Glutamatergic neuron (in vitro differentiated cells): ENCODE measurements around the gene CECR2. TPM values are rescaled to one million over a fixed set of nuclear protein-coding genes. Genes with fewer than 3 reads are reported as not detected.
A peak's percentile ranks its signal among the peaks of the same experiment; 100 is the strongest.

ENCODE experiments used
- DNase-seq: peaks from one replicate; pipeline ENCODE4 v3.0.0; 2022
- H3K27ac Mint-ChIP-seq: one replicate; pipeline ENCODE4 v1.8.0; 2020; ENCODE audit warnings: mild to moderate bottlenecking, mixed read lengths, inconsistent platforms; ENCODE audit not compliant: unreplicated experiment
- H3K27me3 Mint-ChIP-seq: one replicate; pipeline ENCODE4 v1.8.0; 2020; ENCODE audit warnings: mild to moderate bottlenecking, moderate library complexity, mixed read lengths, inconsistent platforms; ENCODE audit not compliant: unreplicated experiment
- H3K36me3 Mint-ChIP-seq: one replicate; pipeline ENCODE4 v1.8.0; 2020; ENCODE audit warnings: mild to moderate bottlenecking, mixed read lengths, inconsistent platforms; ENCODE audit not compliant: unreplicated experiment
- H3K4me1 Mint-ChIP-seq: one replicate; pipeline ENCODE4 v1.8.0; 2020; ENCODE audit warnings: mild to moderate bottlenecking, low read depth, mixed read lengths, inconsistent platforms; ENCODE audit not compliant: unreplicated experiment
- H3K4me3 Mint-ChIP-seq: one replicate; pipeline ENCODE4 v1.8.0; 2020; ENCODE audit warnings: mild to moderate bottlenecking, mixed read lengths, inconsistent platforms; ENCODE audit not compliant: unreplicated experiment
- H3K9me3 Mint-ChIP-seq: one replicate; pipeline ENCODE4 v1.8.0; 2020; ENCODE audit warnings: mild to moderate bottlenecking, moderate library complexity, mixed read lengths, inconsistent platforms; ENCODE audit not compliant: unreplicated experiment
- CTCF ChIP-seq: fragments of 200-600 bp; sonication (generic); IDR thresholded peaks from one replicate; pipeline ENCODE4 v1.5.0; 2021; ENCODE audit not compliant: partially characterized antibody, unreplicated experiment
- total RNA-seq: library from RNA; stranded (reverse); fragmentation: NEBNext Ultra II Directional; extraction: Animal tissue kit (Norgen Biotek cat#: 25700); gene quantifications from one replicate; pipeline ENCODE4 v1.2.1, GENCODE V29; 2021; ENCODE audit not compliant: unreplicated experiment

The CECR2 gene
- total RNA-seq, 1 donor from 2014 or later: 178 TPM

- peaks cover 27% of the 10 kb centered on the region for H3K4me1 Mint-ChIP-seq
- H3K36me3 Mint-ChIP-seq: no peaks in the 10 kb centered on the region
- H3K9me3 Mint-ChIP-seq: peaks cover 8% of the 10 kb centered on the region
- no peak overlapping the region for H3K4me3 Mint-ChIP-seq
- H3K27me3 Mint-ChIP-seq: peaks cover 3% of the 10 kb centered on the region
- no peak for DNase-seq
- no peak for TF ChIP-seq CTCF
- no peak overlapping the region for H3K27ac Mint-ChIP-seq
Measured at GRCh38 chr22:17397756-17398547, 28.7 kb downstream of the CECR2 start.

DNA sequence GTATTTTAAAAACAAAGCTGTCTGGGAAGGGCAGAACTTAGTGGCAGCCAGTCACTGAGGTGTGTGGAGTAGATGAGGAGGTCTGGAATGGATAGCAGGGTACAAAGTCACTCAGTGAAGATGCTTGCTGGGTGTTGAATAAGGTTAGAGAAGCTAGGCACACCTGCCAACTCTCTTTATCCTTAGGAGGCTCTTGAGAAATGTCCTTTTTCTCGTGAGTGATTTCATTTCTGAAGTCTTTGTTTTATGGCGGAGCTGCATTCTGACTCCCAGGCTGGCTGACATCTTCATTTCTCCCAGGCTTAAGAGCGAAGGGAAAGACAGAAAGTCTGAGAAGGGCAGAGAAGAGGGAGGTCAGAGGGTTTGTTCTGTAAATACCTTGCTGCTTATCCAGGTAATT is 31.0 kb downstream of the CECR2 start:
- H3K36me3 Mint-ChIP-seq: no peaks in the 10 kb centered on the region
- H3K27ac Mint-ChIP-seq: peak overlapping the region; percentile 77
- peaks cover 29% of the 10 kb centered on the region for H3K4me1 Mint-ChIP-seq
- peaks cover 6% of the 10 kb centered on the region for H3K27me3 Mint-ChIP-seq
- no peak for DNase-seq
- TF ChIP-seq CTCF: no peak
- H3K4me3 Mint-ChIP-seq: no peak overlapping the region
- peaks cover 14% of the 10 kb centered on the region for H3K9me3 Mint-ChIP-seq

DNA sequence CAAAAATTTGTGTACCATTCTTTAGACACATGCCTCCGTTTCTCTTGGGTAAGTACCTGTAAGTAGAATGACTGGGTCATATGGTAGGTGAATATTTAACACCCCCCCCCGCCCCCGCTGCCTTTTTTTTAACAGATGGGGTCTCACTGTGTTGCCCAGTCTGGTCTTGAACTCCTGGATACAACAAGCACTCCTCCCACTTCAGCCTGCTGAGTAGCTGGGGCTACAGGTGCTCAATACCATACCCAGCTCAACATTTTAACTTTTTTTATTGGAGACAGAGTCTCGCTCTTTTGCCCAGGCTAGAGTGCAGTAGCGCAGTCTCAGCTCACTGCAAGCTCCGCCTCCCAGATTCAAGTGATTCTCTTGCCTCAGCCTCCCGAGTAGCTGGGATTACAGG is 32.5 kb downstream of the CECR2 start:
- Mint-ChIP-seq H3K4me3 (no peak overlapping the region), H3K36me3 (no peaks in the 10 kb centered on the region), H3K9me3 (peaks cover 14% of the 10 kb centered on the region), H3K27ac (no peak overlapping the region), H3K27me3 (peaks cover 6% of the 10 kb centered on the region), H3K4me1 (peaks cover 33% of the 10 kb centered on the region)
- no peak for TF ChIP-seq CTCF
- DNase-seq: no peak

- Mint-ChIP-seq H3K9me3 (peaks cover 14% of the 10 kb centered on the region), H3K27ac (no peak overlapping the region), H3K4me1 (peaks cover 33% of the 10 kb centered on the region), H3K27me3 (peaks cover 7% of the 10 kb centered on the region), H3K36me3 (no peaks in the 10 kb centered on the region), H3K4me3 (no peak overlapping the region)
- no peak for DNase-seq
- TF ChIP-seq CTCF: no peak
Measured at GRCh38 chr22:17402293-17402692, 33.0 kb downstream of the CECR2 start.

- DNase-seq: no peak
- H3K9me3 Mint-ChIP-seq: peaks cover 12% of the 10 kb centered on the region
- H3K4me1 Mint-ChIP-seq: peaks cover 45% of the 10 kb centered on the region
- H3K27me3 Mint-ChIP-seq: peaks cover 12% of the 10 kb centered on the region
- no peak overlapping the region for H3K4me3 Mint-ChIP-seq
- no peak for TF ChIP-seq CTCF
- no peaks in the 10 kb centered on the region for H3K36me3 Mint-ChIP-seq
- no peak overlapping the region for H3K27ac Mint-ChIP-seq
Measured at GRCh38 chr22:17403906-17404305, 34.6 kb downstream of the CECR2 start.
